Measurements from ENCODE around the gene INPP1. TPM values are rescaled to one million over a fixed set of nuclear protein-coding genes. Genes with fewer than 3 reads are reported as not detected.
"Not testable (repeated sequence)": the region's sequence is repeated elsewhere in the genome, so short reads cannot be mapped to it uniquely, and the experiment has no call there.

INPP1 gene
- total RNA-seq, 2 donors from 2014 or later, result 18.6 to 25.9 TPM

DNA sequence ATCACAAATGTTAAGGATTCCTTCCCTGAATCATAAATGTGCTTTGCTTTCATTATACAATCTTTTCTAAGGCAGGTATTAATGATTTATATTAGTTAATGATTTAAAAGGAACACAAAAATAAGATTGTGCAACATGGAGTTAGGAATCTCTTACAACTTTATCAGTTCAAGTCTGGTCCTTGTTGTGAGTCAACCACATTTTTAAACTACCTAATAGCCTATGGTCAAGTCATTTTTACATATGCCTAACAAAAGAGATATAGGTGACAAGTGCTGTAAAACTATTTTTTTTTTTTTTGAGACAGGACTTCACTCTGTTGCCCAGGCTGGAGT is 8.2 kb upstream of the INPP1 start:
- no peak for DNase-seq (ENCODE audit: low spot score)

DNA sequence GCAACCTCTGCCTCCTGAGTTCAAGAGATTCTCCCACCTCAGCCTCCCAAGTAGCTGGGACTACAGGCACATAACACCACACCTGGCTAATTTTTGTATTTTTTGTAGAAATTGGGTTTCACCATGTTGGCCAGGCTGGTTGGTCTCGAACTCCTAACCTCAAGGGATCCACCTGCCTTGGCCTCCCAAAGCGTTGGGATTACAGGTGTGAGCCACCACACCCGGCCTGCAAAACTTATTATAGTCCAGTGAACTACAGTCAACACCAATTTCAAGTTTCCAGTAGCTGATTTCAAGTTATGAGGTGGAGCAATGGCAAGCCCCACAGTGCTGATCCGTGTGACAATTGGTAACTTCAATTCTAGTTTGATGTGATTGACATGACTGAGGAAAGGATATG is 7.8 kb upstream of the INPP1 start:
- H3K4me3 ChIP-seq; H3K9me3 ChIP-seq; H3K36me3 ChIP-seq; DNase-seq (ENCODE audit: low spot score); H3K4me1 ChIP-seq; H3K27ac ChIP-seq; H3K27me3 ChIP-seq: not testable (repeated sequence)

More for the DNA sequence above, 8.2 kb upstream of the INPP1 start:
- no peaks in the 10 kb centered on the region for H3K36me3 ChIP-seq
- H3K27ac ChIP-seq, result no peak overlapping the region
- H3K27me3 ChIP-seq, result no peaks in the 10 kb centered on the region
- no peaks in the 10 kb centered on the region for H3K9me3 ChIP-seq
- peaks cover 0 to 7% of the 10 kb centered on the region in 2 donors for H3K4me1 ChIP-seq
- no peak overlapping the region for H3K4me3 ChIP-seq
- TF ChIP-seq, protein P1, sequence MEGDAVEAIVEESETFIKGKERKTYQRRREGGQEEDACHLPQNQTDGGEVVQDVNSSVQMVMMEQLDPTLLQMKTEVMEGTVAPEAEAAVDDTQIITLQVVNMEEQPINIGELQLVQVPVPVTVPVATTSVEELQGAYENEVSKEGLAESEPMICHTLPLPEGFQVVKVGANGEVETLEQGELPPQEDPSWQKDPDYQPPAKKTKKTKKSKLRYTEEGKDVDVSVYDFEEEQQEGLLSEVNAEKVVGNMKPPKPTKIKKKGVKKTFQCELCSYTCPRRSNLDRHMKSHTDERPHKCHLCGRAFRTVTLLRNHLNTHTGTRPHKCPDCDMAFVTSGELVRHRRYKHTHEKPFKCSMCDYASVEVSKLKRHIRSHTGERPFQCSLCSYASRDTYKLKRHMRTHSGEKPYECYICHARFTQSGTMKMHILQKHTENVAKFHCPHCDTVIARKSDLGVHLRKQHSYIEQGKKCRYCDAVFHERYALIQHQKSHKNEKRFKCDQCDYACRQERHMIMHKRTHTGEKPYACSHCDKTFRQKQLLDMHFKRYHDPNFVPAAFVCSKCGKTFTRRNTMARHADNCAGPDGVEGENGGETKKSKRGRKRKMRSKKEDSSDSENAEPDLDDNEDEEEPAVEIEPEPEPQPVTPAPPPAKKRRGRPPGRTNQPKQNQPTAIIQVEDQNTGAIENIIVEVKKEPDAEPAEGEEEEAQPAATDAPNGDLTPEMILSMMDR (IDR thresholded peaks at IDR 0.05), result no peak

DNA sequence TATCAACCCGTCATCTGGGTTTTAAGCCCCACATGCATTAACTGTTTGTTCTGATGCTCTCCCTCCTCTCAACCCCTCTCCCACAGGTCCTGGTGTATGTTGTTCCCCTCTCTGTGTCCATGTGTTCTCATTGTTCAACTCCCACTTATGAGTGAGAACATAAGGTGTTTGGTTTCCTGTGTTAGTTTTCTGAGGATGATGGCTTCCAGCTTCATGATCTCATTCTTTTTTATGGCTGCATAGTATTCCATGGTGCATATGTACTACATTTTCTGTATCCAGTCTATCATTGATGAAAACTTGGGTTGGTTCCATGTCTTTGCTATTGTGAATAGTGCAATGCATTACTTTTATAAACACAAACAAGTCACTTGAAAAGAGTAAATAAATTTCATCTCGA is 7.0 kb upstream of the INPP1 start:
- no peaks in the 10 kb centered on the region for H3K27me3 ChIP-seq
- TF ChIP-seq, protein P1 (IDR thresholded peaks at IDR 0.05), result no peak
- H3K9me3 ChIP-seq, result no peaks in the 10 kb centered on the region
- H3K27ac ChIP-seq, result no peak overlapping the region
- H3K36me3 ChIP-seq, result no peaks in the 10 kb centered on the region
- H3K4me1 ChIP-seq, result peaks cover 0 to 7% of the 10 kb centered on the region in 2 donors
- H3K4me3 ChIP-seq, result no peak overlapping the region
- DNase-seq (ENCODE audit: low spot score), result no peak

DNA sequence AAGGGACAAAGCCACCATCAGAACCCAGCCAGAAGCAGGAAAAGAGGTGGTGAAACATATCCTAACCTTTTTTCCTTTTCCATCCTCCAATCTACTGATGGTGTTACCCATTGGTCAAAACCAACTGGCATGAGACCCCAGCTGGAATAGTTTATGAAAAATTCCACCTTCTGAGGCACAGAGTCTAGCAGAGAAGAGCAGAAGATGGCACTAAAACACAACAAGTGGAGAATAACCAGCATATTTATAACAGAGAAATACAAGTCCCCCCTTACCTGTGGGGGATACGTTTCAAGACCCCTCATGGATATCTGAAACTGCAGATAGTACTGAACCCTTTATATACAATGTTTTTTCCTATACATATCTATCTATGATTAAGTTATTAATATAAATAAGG is 4.9 kb upstream of the INPP1 start:
- TF ChIP-seq, protein P1 (IDR thresholded peaks at IDR 0.05), result peak in 1 of 2 donors; percentile 31
- no peak overlapping the region for H3K27ac ChIP-seq

DNA sequence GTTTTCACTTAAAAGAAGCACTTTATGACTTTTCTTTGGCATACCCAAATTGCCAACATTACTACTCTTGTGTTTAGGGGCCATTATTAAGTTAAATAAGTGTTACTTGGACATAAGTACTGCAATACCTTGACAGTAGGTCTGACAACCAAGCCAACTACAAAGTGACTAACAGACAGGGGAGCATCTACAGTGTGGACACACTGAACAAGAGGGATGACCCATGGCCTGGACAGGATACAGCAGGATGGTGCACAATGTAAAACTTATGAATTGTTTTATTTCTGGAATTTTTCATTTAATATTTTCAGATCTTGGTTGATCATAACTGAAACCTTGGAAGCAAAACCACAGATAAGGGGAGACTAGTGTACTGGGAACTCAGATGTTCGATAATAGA is 4.0 kb upstream of the INPP1 start:
- no peaks in the 10 kb centered on the region for H3K27me3 ChIP-seq
- TF ChIP-seq, protein P1 (IDR thresholded peaks at IDR 0.05), result no peak
- no peak overlapping the region for H3K4me3 ChIP-seq
- DNase-seq (ENCODE audit: low spot score), result no peak
- no peaks in the 10 kb centered on the region for H3K36me3 ChIP-seq
- H3K9me3 ChIP-seq, result no peaks in the 10 kb centered on the region
- peaks cover 0 to 13% of the 10 kb centered on the region in 2 donors for H3K4me1 ChIP-seq
- no peak overlapping the region for H3K27ac ChIP-seq

More for the DNA sequence above, 4.9 kb upstream of the INPP1 start:
- H3K4me3 ChIP-seq, result no peak overlapping the region
- no peaks in the 10 kb centered on the region for H3K9me3 ChIP-seq
- DNase-seq (ENCODE audit: low spot score), result no peak
- H3K36me3 ChIP-seq, result no peaks in the 10 kb centered on the region
- no peaks in the 10 kb centered on the region for H3K27me3 ChIP-seq
- H3K4me1 ChIP-seq, result peaks cover 0 to 17% of the 10 kb centered on the region in 2 donors

DNA sequence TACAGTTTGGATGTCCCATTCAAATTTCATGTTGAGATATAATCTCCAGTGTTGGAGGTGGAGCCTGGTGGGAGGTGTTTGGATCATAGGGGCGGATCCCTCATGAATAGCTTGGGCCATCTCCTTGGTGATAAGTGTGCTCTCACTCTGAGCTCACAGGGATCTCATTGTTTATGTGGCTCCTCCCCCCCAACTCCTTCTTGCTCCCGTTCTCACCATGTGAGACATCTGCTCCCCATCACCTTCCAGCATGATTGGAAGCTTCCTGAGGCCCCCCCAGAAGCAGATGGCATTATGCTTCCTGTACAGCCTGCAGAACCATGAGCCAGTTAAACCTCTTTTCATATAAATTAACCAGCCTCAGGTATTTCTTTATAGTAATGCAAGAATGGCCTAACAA is 3.0 kb upstream of the INPP1 start:
- peaks cover 0 to 21% of the 10 kb centered on the region in 2 donors for H3K4me1 ChIP-seq
- no peak overlapping the region for H3K27ac ChIP-seq
- H3K36me3 ChIP-seq, result no peaks in the 10 kb centered on the region
- no peak for DNase-seq (ENCODE audit: low spot score)
- H3K27me3 ChIP-seq, result no peaks in the 10 kb centered on the region
- no peaks in the 10 kb centered on the region for H3K9me3 ChIP-seq
- TF ChIP-seq, protein P1 (IDR thresholded peaks at IDR 0.05), result no peak
- no peak overlapping the region for H3K4me3 ChIP-seq

Measured in right atrium auricular region (tissue), 2 donors.